Eye (tissue), 1 donor: ENCODE data around the gene ABI1.

Experiments
- DNase-seq: peaks from one replicate; pipeline ENCODE4 v3.0.0-alpha.2; 2015

Gene ABI1

DNA sequence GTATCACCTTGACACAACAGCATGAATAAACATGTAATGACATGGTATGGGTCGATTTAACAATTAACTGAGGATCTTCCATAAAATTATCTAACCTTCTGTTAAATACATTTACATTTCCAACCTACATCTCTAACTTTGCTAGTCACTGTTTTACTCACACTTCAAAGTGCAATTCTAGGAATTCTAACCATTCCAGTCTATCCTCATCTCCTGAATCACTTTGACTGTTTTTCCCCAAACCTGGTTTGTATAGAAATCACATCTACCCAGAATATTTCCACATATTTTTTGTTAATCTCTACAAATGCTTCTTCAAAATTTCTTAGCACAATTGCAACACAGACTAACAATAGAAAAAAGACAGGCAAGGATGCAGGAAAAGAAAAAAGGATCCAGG, 6.2 kb downstream of the ABI1 start:
- DNase-seq = no peak

DNA sequence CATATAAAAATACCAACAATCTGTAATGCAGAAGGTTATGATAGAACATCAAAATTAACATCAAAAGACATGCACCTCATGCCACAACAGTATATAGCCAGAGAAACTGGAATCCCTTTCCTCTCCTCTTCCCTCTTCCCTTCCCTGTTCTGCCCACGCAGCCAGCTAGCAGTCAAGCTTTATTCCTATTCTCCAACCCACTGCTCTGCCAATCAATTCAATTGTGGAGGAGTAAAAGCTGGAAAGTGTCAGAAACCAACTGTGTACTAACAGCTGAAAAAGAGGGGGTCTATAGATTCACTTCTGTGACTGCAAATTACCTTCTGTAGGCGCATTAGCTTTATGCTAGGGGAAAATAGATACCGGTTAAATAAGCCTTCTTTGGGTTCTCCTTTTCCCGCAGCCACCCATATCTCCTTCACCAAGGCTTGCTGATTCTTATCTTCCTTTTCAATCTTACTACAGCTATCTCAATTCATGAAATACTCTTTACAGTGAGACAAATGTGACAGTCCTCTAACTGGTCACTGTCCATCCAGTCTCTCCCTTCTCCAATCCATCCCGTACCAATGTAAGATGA, 16.3 kb downstream of the ABI1 start:
- no peak for DNase-seq

DNA sequence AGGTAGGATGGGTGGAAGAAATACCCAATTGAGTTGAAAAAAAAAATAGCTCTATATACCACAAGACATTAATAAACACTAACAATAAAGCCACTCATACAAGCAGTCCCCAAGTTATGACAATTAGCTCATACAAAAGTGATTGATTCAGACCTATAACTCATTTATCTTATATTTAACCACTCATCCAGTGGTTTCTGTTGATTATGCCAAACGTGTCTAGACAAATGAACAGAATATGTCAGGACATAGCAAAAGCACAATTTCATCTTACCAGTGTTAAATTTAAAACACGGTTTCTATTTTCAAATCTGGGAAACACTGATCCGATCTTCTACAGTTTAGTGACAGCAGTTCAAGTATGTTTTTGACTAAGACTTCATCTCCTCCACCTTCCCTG, 17.0 kb downstream of the ABI1 start:
- no peak for DNase-seq

DNA sequence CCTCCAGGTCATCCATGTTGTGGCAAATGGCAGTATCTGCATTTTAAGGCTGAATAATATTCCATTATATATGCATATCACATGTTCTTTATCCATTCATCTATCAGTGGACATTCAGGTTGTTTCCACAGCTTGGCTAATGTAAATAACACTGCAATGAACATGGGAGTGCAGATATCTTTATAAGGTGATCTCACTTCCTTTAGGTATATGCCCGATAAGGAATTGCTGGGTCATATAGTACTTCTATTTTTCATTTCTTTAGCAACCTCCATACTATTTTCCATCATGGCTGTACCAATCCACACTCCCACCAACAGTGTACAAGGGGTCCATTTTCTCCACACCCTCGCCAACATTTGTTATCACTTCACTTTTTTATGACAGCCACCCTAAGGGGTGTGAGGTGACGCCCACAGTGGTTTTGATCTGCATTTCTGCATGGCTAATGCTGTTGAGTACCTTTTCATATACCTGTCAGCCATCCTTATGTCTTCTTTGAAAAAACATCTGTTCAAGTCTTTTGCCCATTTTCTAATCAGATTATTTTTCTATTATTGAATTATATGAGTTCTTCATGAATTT, 18.9 kb downstream of the ABI1 start:
- DNase-seq = no peak

DNA sequence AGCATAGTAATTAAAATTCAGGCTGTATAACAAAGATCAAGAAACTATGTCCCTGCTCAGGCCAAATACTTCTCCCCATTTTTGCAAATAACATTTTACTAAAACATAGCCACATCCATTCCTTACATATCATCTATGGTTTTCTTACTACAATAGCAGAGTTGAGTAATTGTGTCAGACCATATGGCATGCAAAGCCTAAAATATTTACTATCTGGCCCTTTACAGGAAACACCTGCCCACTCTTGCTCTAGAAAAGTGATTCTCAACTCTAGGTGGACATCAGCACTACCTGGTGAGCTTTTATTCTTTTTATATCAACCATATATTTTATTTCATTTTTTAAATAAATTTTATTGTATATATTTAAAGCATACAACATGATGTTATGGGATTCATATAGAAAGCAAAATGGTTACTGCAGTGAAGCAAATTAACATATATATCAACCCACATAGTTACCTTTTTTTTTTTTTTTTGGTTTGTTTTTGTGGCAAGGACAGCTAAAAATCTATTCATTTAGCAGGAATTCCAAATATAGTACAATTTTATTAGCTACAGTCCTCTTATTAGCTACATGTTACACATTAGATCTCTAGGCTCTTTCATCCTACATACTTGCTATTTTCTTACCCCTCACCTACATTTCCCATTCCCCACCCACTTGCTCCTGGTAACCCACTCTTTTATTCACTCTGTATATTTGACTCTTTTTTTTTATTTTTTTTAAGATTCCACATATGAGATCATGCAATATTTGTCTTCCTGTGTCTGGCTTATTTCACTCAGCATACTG, 19.6 kb downstream of the ABI1 start:
- no peak for DNase-seq

DNA sequence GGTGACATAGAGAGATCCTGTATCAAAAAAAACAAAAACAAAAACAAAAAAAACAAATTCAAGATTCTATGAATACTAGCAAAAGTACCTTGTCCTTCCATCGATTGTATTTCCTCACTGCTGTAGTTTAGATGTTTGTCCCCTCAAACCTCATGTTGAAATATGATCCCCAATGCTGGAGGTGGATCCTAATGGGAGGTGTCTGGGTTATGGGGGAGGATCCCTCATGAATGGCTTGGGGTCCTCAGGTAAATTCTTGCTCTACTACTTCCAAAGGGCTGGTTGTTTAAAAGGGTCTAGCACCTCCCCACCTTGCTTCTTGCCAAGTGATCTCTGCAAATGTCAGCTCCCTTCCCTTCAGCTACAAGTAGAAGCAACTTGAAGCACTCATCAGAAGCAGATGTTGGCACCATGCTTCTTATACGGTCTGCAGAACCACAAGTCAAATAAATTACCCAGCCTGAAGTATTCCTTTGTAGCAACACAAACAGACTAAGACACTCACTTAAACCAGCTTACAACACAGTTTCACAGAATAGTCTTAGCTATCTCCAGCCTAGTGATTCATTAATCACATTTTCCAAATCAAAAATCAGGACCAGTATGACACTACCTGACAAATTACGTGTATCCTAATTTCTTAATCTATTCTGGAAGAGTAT, 20.7 kb downstream of the ABI1 start:
- DNase-seq = peak; percentile 37

DNA sequence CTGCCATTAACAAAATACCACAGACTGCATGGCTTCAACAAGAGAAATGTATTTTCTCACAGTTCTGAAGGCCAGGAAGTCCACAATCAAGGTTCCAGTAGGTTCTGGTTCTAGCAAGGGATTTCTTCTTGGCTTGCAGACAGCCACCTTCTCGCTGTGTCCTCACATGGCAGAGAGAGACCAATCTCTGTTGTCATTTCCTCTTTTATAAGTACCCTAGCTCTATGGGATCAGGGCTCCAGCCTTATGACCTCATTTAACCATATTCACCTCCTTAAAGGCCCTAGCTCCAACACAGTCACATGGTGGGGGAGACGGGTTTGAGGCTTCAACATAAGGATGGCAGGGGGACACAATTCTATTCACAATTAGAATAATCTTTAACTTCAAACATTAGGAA, 23.6 kb downstream of the ABI1 start:
- no peak for DNase-seq

DNA sequence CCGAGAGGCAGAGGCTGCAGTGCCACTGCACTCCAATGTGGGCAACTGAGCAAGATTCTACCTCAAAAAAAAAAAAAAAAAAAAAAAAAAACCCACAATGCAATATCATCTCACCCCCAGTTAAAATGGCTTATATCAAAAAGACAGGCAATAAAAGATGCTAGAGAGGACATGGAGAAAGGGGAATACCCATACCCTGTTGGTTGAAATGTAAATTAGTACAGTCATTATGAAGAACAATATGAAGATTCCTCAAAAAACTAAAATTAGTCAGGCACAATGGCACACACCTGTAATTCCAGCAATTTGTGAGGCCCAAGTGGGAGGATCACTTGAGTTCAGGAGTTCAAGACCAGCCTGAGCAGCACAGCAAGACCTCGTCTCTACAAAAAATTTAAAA, 25.7 kb downstream of the ABI1 start:
- no peak for DNase-seq

DNA sequence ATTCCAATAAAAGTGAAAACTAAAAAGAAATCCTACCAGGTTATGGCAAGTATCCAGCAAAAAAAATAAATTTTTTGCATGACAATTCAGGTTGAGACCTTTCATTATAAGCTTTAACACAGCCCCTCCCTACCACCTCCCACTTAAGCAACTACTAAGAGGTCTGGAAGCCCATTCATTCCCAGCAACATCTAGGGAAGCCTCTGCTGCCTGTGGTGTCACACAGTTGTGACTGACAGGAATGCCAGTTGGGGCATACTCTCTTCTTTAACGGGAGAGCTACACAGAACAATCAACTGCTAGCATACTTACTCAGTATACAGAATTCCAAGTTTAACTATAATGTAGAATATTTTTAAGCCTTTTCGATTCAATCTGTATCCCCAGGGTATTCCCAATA, 27.8 kb downstream of the ABI1 start:
- peak; percentile 15 for DNase-seq

DNA sequence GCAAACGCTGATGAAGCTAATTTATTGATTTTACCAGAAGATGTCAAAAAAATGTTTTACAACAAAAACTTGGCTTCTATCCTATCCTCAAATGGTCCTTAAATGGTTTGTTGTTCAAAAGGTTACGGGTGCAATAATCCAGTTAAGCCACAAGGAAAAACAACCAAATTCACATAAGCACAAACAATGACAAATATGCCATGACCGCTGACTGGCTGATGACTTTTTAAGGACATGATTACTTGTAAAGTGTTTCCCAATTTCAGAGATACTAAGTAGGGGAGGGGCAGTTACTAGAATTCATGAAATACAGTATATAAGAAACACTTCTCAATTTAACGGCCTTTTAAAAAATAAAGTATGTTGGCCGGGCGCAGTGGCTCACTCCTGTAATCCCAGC, 28.8 kb downstream of the ABI1 start:
- DNase-seq = no peak

DNA sequence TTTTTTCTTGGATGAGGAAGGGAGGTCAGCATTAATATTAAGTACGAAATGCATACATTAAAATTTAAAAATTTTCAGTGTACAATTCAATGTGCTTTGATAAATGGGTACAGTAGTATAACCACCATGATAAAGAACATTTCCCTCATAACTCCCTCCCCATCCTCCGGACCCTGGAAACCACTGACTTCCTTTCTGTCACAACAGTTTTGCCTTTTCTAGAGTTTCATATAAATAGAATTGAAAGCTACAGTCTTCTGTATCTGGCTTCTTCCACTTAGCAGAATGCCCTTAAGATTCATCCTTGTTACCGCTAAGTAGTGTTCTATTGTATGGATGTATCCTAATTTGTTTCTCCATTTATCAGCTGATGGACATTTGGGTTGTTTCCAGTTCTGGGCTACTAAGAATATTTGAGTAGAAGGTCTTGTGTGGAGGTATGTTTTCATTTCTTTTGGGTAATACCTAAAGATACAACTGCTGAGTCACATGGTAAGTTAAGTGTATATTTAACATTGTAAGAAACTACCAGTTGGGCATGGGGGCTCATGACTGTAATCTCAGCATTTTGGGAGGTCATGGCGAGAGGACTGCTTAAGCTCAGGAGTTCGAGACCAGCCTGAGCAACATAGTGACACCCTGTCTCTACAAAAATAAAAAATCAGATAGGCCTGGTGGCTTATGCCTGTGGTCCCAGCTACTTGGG, 30.8 kb downstream of the ABI1 start:
- no peak for DNase-seq

DNA sequence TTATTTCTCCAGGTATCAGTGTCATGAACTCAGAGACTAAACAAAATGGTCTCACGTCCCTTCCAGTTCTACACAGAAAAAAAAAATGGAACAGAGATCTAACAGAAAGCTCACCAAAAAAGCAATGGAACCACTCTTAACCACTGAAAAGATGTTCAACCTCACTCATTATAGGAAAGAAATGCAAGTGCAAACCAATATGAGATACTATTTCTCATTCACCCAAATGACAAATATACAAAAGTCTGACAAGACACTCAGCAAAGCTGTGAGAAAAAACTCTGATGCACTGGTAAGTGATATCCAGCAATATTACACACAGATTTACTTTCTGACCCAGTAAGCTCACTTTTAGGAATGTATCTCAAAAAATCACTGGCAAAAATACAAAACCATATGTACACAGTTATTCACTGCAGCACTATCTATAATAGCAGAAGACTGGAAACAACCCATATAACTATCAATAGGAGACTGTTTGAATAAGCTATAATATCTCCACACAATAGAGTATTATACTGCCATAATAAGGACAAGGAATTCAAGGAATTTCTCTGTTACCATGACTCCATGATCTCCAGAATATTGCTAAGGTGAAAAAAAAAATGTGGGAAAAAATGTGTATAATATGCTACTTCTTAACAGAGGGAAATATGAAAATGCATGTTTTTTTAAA, 36.6 kb downstream of the ABI1 start:
- no peak for DNase-seq

DNA sequence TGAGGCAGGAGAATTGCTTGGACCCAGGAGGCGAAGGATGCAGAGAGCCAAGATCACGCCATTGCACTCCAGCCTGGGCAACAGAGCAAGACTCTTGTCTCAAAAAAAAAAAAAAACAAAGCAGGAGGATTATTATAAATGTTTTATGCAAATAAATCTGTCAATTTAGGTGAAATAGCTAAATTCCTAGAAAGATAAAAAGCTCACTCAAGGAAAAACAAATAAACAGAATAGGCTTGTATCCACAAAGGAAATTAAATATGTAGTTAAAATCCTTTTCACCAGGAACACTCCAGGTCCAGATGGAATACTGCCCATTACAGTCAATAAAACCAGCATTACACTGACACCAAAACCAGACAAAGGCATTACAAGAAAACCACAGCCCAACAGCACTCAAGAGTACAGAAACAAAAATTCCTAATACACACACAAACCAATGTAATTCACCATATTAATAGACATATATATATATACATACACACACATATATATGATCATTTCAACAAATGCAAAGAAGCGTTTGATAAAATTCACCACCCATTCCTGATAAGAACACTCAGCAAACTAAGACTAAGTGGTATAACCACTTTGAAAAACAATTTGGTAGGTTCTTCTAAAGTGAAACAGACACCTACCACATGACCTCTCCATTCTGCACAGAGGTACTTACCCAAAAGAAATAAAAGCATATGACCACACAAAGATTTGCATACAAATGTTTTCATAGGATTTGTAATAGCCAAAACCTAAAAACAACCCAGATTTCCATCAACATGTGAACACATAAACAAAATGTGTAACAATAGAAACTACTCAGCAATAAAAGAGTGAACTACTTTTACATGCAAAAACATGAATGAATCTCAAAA, 38.8 kb downstream of the ABI1 start:
- no peak for DNase-seq

DNA sequence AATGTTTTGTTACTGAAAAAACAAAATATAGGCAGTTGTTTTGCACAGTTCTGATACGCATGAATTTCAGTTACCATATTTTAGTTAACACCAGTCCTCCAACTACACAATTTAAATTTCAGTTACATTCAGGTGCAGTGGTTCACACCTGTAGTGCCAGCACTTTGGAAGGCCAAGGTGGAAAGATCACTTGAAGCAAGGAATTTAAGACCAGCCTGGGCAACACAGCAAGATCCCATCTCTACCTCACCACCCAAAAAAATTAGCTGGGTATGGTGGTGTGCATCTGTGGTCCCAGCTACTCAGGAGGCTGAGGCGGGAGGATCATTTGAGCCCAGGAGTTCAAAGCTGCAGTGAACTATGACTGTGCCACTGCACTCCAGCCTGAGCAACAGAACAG, 45.3 kb downstream of the ABI1 start:
- no peak for DNase-seq

DNA sequence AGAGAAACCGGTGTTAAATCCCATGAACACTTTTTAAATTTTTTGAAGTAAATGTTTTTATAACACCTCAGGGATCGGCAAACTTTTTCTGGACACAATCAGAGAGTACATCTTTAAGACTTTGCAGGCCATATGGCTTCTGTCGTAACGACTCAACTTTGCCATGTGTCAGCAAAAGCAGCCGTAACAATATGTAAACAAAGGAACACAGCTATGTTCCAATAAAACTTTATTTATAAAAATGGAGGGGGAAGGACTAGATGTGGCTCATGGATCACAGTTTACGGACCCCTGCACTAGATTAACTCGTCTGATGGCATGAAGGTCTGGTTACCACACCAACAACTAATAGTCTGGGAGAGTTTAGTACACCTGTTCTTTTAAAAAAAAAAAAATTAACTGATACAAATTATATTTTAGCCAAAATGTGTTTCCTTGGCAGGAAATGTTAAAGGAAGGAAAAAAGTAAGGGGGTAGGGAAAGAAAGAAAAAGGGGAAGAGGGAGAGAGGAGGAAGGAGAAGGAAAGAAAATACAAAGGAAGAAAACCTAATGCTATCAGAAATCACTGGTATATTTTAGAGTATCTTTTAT, 50.2 kb downstream of the ABI1 start:
- no peak for DNase-seq

DNA sequence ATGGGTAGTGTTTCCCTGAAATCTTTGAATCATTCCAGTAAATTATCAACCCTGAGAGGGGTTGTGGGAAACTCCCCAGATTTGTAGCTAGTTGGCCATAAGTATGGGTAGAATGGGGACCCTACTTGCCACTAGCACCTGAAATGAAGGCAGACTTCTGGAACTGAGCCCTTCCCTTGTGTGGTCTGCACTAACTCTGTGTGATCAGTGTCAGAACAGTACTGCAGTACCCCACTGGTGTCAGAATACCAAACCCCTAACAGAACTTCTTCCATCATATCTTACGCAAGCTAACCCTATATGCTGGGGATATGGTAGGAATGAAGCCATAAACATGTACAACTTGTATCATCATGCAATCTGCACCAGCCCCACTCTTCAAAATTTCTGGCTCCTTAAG, 50.8 kb downstream of the ABI1 start:
- no peak for DNase-seq

DNA sequence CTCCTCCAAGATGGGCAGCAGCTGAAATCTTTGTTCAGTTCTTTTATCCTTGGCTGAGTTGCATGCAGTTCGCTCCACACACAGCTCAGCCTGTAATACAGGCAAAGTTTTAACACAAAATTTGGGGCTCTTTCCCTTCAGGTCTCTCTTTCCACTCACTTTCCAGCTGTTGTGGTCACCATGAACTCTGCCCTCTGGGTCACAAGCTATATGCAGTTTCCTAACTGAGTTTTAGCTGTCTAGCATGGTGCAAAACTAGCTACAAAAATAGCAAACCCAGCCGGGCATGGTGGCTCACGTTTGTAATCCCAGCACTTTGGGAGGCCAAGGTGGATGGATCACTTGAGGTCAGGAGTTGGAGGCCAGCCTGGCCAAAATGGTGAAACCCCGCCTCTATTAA, 53.2 kb downstream of the ABI1 start:
- DNase-seq = no peak

DNA sequence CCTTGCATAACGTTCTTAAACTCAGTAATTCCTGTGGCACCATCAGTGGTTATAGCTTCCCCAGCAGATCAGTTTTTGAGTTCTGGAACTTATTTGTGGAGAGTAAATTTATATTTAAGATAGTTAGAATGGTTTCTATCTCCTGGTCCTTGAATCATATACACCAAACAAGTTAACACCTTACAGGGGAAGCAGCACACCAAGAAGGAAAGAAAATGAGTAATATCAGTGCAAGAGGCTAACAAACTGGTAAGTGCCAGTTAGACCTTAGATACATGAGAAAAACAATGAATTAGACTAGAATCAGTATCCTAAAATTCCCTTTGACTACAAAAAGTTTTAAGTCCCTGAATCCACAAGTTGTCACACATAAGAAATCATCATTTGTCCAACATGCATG, 54.2 kb downstream of the ABI1 start:
- DNase-seq = no peak

DNA sequence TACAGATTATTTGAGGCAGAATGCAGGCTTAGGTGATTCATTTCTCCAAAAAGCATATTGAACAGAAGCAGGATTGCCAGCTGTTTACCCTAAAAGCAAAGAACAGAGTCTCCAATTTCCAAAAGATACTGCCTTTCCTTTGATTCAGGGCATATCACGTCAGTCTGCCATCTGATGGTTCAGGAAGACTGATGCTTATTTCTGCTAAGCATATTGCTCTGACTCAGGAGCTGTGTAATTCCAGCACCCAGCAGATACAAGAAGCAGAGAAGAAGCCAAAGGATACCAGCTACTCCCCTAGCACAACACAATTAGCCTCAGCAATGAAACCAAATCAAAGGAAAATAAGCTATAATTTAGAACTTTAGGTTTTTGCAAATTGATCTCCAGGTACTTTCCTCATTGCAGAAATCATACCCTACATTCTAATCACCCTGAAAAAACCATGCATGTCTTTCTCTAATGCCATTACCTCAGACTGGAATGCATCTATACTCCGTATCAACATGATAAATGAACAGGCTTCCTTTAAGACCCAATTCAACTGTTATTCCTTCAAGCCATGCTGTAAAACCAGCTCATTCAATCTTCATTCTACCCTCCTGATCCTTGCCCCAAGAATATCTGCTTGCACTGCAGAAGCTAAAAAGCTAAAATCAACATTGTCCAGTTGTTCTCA, 55.1 kb downstream of the ABI1 start:
- no peak for DNase-seq
